GM21619 (cell line): ENCODE measurements around the gene MYO1H.
"Not testable (repeated sequence)": the region's sequence is repeated elsewhere in the genome, so short reads cannot be mapped to it uniquely, and the experiment has no call there.

Source experiments
- ATAC-seq: cut with Tn5 transposase; IDR thresholded peaks from one replicate; pipeline ENCODE4 v1.9.1; 2021; ENCODE audit not compliant: unreplicated experiment

The MYO1H gene

GRCh38 chr12:109467978-109468676 is 120.4 kb downstream of the MYO1H start:
- no peak for ATAC-seq

DNA sequence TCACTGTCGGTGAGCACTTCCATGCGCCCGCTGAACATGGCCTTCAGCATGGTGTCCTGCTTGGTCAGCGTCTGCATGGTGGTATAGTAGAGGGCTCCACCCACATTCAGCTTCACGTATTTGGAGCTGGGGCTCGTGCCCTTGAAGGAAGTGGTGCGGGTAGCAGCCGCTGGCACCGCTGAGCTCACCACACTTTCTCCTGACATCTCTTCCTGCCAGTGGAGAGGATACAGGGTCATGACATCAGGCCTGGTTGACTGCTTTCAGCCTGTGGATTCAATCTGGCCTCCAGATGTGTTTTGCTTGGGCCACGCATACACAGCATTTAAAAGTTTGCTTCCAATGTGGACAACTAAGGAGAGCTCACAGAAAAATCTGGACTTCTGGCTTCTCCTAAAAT is 121.8 kb downstream of the MYO1H start:
- no peak for ATAC-seq

- ATAC-seq, result no peak
Observed at GRCh38 chr12:109473006-109473405, 125.3 kb downstream of the MYO1H start.

DNA sequence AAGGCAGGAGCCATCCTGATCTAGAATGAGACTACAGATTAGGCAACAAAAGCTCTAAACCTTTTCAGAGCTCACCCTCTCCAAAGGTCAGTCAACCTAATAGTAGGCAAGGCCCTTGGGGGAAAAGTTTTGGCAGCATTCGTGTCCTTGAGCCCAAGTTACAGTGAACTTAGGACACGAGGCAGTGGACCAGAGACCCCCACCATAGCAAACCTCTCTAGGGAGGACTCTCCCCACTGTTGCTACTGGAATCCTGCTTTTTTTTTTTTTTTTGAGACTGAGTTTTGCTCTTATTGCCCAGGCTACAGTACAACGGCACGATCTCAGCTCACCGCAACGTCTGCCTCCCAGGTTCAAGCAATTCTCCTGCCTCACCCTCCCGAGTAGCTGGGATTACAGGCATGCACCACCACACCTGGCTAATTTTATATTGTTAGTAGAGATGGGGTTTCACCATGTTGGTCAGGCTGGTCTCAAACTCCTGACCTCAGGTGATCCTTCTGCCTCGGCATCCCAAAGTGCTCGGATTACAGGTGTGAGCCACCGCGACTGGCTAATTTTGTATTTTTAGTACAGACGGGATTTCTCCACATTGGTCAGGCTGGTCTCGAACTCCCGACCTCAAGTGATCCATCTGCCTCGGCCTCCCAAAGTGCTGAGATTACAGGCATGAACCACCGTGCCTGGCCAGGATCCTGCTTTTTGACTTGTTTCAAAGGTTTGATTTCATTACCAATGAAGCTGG is 126.0 kb downstream of the MYO1H start:
- ATAC-seq, result not testable (repeated sequence)

- ATAC-seq, result no peak
Observed at GRCh38 chr12:109475121-109475520, 127.4 kb downstream of the MYO1H start.

GRCh38 chr12:109475993-109476806 is 128.5 kb downstream of the MYO1H start:
- no peak for ATAC-seq

DNA sequence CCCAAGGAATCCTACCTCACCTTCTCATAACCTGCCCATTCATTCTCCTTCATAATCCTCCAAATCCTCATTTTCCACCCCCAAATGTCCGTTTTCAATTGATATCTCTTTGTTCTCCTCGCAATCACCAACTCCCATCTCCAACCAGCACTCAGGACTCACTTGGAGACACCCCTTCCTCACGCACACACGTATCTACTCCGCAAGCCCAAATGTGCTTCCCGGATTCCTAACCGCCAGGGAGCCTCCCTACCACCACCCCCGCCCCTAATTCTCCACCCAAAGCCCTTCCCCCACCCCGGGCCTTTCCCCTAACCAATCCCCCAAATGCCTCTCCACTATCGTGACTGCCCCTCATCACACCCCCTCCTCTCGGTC is 129.1 kb downstream of the MYO1H start:
- peak; percentile 5 for ATAC-seq

GRCh38 chr12:109477185-109477962 is 129.7 kb downstream of the MYO1H start, which contains the start of the genes KCTD10 and UBE3B:
Gene KCTD10, minus strand, starts transcription at chr12:109477300. Its CDS starts 38 bp downstream, at chr12:109477262.
Gene UBE3B, plus strand, starts transcription at chr12:109477634. Its CDS starts 5,918 bp downstream, at chr12:109483552.
- ATAC-seq, result peak; percentile 94

GRCh38 chr12:109477963-109478315 is 130.2 kb downstream of the MYO1H start:
- no peak for ATAC-seq

DNA sequence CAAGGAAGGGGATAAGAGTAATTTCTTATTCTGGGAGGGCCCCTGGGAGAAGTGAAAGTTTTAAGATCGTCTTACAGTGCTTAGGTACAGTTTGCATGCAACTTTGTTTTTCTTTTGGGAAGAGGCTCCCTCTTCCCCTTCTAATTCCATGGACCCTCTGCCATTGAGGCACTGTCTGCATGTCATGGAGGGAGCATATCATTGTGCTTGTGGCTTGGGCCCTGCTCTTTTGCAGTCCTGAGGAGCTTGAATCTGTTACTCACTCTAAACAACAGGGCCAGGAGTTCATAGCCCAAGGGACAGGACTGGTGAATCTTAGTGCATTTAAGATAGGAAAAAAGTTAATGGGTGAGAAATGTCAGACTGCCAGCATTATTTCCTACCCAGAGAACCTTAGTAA is 132.1 kb downstream of the MYO1H start:
- no peak for ATAC-seq

DNA sequence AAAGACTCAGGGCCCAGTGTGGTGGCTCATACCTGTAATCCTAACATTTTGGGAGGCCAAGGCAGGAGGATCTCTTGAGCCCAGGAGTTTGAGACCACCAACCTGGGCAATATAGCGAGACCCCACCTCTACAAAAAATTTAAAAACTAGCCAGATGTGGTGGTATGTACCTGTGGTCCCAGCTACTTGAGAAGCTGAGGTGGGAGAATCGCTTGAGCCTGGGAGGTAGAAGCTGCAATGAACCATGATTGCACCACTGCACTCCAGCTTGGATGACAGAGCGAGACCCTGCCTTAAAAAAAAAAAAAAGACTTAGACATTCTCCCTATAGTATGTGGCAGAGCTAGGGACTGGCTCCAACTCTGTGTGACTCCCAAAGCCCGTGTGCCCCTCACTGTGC is 132.7 kb downstream of the MYO1H start:
- ATAC-seq, result no peak

DNA sequence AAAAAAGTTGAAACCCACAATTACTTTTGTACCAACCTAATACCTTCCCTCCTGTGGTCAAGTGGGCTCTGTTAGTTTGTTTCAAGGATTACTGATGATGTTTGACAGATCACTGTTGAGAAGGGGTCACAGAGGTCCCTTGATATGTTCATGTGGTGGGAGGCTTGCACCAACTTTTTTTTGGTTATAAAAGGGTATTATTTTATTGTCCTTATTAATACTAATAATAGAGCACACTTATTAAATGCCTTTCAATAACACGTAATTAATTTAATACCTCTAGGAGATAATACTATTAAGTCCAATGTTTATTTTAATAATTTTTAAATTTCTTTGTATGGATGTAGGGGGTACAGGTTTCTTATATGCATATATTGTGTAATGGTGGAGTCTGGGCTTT is 134.2 kb downstream of the MYO1H start:
- ATAC-seq, result no peak

DNA sequence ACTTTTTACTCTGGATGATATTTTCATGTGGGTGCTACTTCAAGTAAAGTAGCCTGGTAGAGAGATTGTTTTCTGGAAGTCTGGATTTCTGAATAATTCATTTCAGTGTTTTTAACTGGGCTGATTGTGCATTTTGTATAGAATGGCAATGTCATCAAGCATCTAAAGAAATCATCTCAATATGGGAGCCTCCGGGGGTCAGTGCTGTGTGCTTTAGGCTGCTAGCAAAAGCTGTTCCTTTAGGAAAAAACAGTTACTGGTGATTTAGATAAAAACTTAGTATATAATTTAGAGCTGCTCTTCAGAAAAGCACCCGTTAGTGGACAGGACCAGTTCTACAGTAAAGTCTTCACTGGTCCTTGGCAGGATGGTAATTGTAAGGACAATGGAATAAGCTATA is 134.8 kb downstream of the MYO1H start:
- no peak for ATAC-seq

- ATAC-seq, result no peak
Observed at GRCh38 chr12:109482894-109483293, 135.2 kb downstream of the MYO1H start.

- no peak for ATAC-seq
Observed at GRCh38 chr12:109483346-109483745, 135.6 kb downstream of the MYO1H start.

- no peak for ATAC-seq
Observed at GRCh38 chr12:109485201-109485600, 137.5 kb downstream of the MYO1H start.

GRCh38 chr12:109487181-109488050 is 139.7 kb downstream of the MYO1H start:
- ATAC-seq, result no peak

GRCh38 chr12:109488051-109488665 is 140.5 kb downstream of the MYO1H start:
- no peak for ATAC-seq
